K562 (cell line): ENCODE results near the gene EME1. TPM values are rescaled to one million over a fixed set of nuclear protein-coding genes. Genes with fewer than 3 reads are reported as not detected.

Experiments used
- ATAC-seq: fragments of 200-7000 bp; cut with Tn5 transposase; 3 replicates; pipeline ENCODE4 v1.9.1; 2020; ENCODE audit warnings: moderate library complexity
- BruUV-seq: library from RNA; stranded (reverse); fragments of 400-500 nt; replicated peaks from 2 replicates; lab custom pipeline; 2021; lab: Mats Ljungman, UMichigan
- CTCF ChIA-PET: fragments of 300-600 bp; formaldehyde crosslinking; extraction: SDS; loops from one replicate; lab custom pipeline; 2021; ENCODE audit warnings: low intra/inter-chr PET ratio; lab: Yijun Ruan, JAX
- POLR2A ChIA-PET: fragments of 300-600, 350-650 bp; sonication (Branson Sonifier 250); formaldehyde crosslinking; extraction: SDS; loops from one replicate; lab custom pipeline; 2021; ENCODE audit warnings: antibody characterized with exemption, inconsistent platforms; lab: Yijun Ruan, JAX
- DNase-seq, 4 experiments: peaks; one replicate each; pipeline versions ENCODE4 v3.0.0 to v3.0.0-alpha.2; 2011 to 2018; ENCODE audit warnings: low spot score in 3 of 4, mixed read lengths in 3 of 4; ENCODE audit errors: extremely low read depth in 1 of 4
- FAIRE-seq: peaks from 2 replicates; lab custom pipeline; 2011; peaks lifted over from hg19 to GRCh38; lab: Jason Lieb, UNC
- H2AFZ ChIP-seq: 2 replicates; pipeline ENCODE4 v1.6.0; 2011; ENCODE audit warnings: low read depth, low read length, control low read depth, inconsistent platforms
- H3K27ac ChIP-seq: fragments of 200-600 bp; 3 replicates; pipeline ENCODE4 v1.8.0; 2011; ENCODE audit warnings: low read depth, mild to moderate bottlenecking, control low read depth, inconsistent platforms, low read length, moderate library complexity, mixed read lengths; ENCODE audit errors: extremely low read depth
- H3K27me3 ChIP-seq, 2 experiments: fragments of 300-600 bp in 1 of 2; 2 replicates in 1 of 2; 3 replicates in 1 of 2; pipeline versions ENCODE4 v1.6.0 to v1.8.0; 2011; ENCODE audit warnings: inconsistent platforms in 2 of 2, low read length in 2 of 2, mild to moderate bottlenecking in 1 of 2, mixed read lengths in 1 of 2, moderate library complexity in 1 of 2; ENCODE audit not compliant: control insufficient read depth in 2 of 2, insufficient read depth in 2 of 2
- H3K36me3 ChIP-seq: fragments of 300-600 bp; 3 replicates; pipeline ENCODE4 v1.8.0; 2011; ENCODE audit warnings: mild to moderate bottlenecking, low read length, inconsistent platforms; ENCODE audit not compliant: control insufficient read depth, insufficient read depth
- H3K4me1 ChIP-seq, 2 experiments: fragments of 200-600 bp in 1 of 2; replicated peaks in 1 of 2; 2 replicates in 1 of 2; 3 replicates in 1 of 2; pipeline versions ENCODE4 v1.5.1 to v1.8.0; 2011; ENCODE audit warnings: inconsistent platforms in 2 of 2, low read length in 2 of 2, mild to moderate bottlenecking in 1 of 2, mixed read lengths in 1 of 2, moderate library complexity in 1 of 2; ENCODE audit not compliant: control insufficient read depth in 2 of 2, insufficient read depth in 2 of 2
- H3K4me2 ChIP-seq: 2 replicates; pipeline ENCODE4 v1.6.1; 2011; ENCODE audit warnings: low read length, control low read depth, inconsistent platforms, mixed read lengths; ENCODE audit not compliant: insufficient read depth
- H3K4me3 ChIP-seq: fragments of 200-600 bp; sonication (generic), shearing (Covaris generic); 2 replicates; pipeline ENCODE4 v1.5.1; 2016; ENCODE audit warnings: control low read depth, inconsistent platforms
- H3K79me2 ChIP-seq: fragments of 200-600 bp; 3 replicates; pipeline ENCODE4 v1.8.0; 2011; ENCODE audit warnings: low read length, inconsistent platforms; ENCODE audit not compliant: control insufficient read depth, insufficient read depth
- H3K9ac ChIP-seq, 2 experiments: 2 replicates each; pipeline versions ENCODE4 v1.6.0 to v1.6.1; 2011; ENCODE audit warnings: low read depth in 2 of 2, low read length in 2 of 2, control low read depth in 1 of 2, inconsistent platforms in 1 of 2, mild to moderate bottlenecking in 1 of 2, mixed read lengths in 1 of 2; ENCODE audit not compliant: insufficient read depth in 1 of 2
- H3K9me1 ChIP-seq: one replicate; pipeline ENCODE4 v1.6.0; 2011; ENCODE audit warnings: inconsistent platforms, mild to moderate bottlenecking, low read length, moderate library complexity; ENCODE audit not compliant: control insufficient read depth, insufficient read depth
- H3K9me3 ChIP-seq: replicated peaks from 2 replicates; pipeline ENCODE4 v1.5.1; 2011; ENCODE audit warnings: low read depth, low read length, inconsistent platforms; ENCODE audit not compliant: control insufficient read depth, insufficient read depth
- H4K20me1 ChIP-seq: replicated peaks from 2 replicates; pipeline ENCODE4 v1.6.1; 2011; ENCODE audit warnings: low read length, inconsistent platforms, mixed read lengths; ENCODE audit not compliant: control insufficient read depth, insufficient read depth
- GABPB1 ChIP-seq: sonication (generic); formaldehyde crosslinking; IDR thresholded peaks from 2 replicates; pipeline ENCODE4 v1.8.0; 2022; ENCODE audit warnings: mild to moderate bottlenecking, missing genetic modification reagents
- ZNF561 ChIP-seq: fragments of 450-650 bp; formaldehyde crosslinking; conservative IDR thresholded peaks from 2 replicates; pipeline ENCODE4 v1.4.0; 2020; ENCODE audit warnings: mild to moderate bottlenecking, moderate library complexity
- WGBS: fragments of 100-300 bp; shearing (Covaris generic); methylation state at CpG from one replicate; pipeline ENCODE4 v1.1.6; 2016; ENCODE audit warnings: low coverage, mixed read lengths; ENCODE audit not compliant: insufficient coverage; ENCODE audit errors: missing lambda C conversion rate; 5-methylcytosine and 5-hydroxymethylcytosine counted together
- in situ Hi-C: fragments of 300-500 bp; cut with MboI; formaldehyde crosslinking; loops from 4 replicates; pipeline ENCODE4 v1.15.0; 2018; ENCODE audit warnings: inconsistent platforms, mixed read lengths
- intact Hi-C: fragments of 100-400 bp; cut with micrococcal nuclease; formaldehyde crosslinking; loops from 2 replicates; pipeline ENCODE4 v1.14.2; 2022
- polyA plus RNA-seq, 8 experiments: library from polyadenylated mRNA; depleted of rRNA in 4 of 8; stranded (reverse) in 5 of 8; unstranded in 3 of 8; fragments of >200 nt; fragmentation: Nextera tagmentation in 2 of 8; fragmentation: Illumina TruSeq in 1 of 8; extraction: Ambion mirVana in 2 of 8; extraction: Trizol in 1 of 8; gene quantifications; 2 replicates each; pipeline versions ENCODE4 v1.2.1 to v1.2.3, GENCODE V29; 2011 to 2014; ENCODE audit warnings: inconsistent platforms in 1 of 8, missing spikeins in 1 of 8
- total RNA-seq, 7 experiments: library from RNA; depleted of rRNA in 6 of 7; stranded (reverse); fragments of >200 nt in 6 of 7; fragmentation: Illumina TruSeq in 2 of 7; extraction: Trizol in 2 of 7; gene quantifications; 2 replicates each; pipeline versions ENCODE4 v1.2.1 to v1.2.3, GENCODE V29; 2011 to 2021; ENCODE audit warnings: low replicate concordance in 1 of 7
- TF ChIP-seq, protein P1 (sequence below): IDR thresholded peaks from 2 replicates; pipeline ENCODE4 v1.6.1; 2012; ENCODE audit warnings: low read depth, low read length, improper control_type of control experiment, borderline replicate concordance
- TF ChIP-seq, protein P2 (sequence below): fragments of 450-650 bp; formaldehyde crosslinking; IDR thresholded peaks from 2 replicates; pipeline ENCODE4 v1.4.0; 2020; ENCODE audit warnings: mild to moderate bottlenecking, moderate library complexity
- TF ChIP-seq, protein P3 (sequence below), 2 experiments: fragments of 200-800 bp in 1 of 2; sonication (Bioruptor generic) in 1 of 2; sonication (generic) in 1 of 2; formaldehyde crosslinking in 1 of 2; IDR thresholded peaks in 1 of 2; conservative IDR thresholded peaks in 1 of 2; 2 replicates each; pipeline versions ENCODE4 v1.5.0 to v1.6.1; 2016 to 2020; ENCODE audit warnings: missing compliant biosample characterization in 1 of 2, missing genetic modification characterization in 1 of 2, missing genetic modification reagents in 1 of 2
- TF ChIP-seq, protein P4 (sequence below), 2 experiments: fragments of 450-650 bp in 1 of 2; sonication (generic) in 1 of 2; formaldehyde crosslinking in 1 of 2; IDR thresholded peaks in 1 of 2; conservative IDR thresholded peaks in 1 of 2; 2 replicates each; pipeline versions ENCODE4 v1.6.1 to v1.8.1; 2016 to 2023; ENCODE audit warnings: mild to moderate bottlenecking in 2 of 2, moderate library complexity in 2 of 2, inconsistent platforms in 1 of 2, missing genetic modification reagents in 1 of 2

EME1 gene
- total and polyA plus RNA-seq, 9 of the 15 experiments (the other 6 are each of a cell fraction or from before 2014, with no cell fraction given): 14.6 to 44.1 (median 24.0) TPM

DNA sequence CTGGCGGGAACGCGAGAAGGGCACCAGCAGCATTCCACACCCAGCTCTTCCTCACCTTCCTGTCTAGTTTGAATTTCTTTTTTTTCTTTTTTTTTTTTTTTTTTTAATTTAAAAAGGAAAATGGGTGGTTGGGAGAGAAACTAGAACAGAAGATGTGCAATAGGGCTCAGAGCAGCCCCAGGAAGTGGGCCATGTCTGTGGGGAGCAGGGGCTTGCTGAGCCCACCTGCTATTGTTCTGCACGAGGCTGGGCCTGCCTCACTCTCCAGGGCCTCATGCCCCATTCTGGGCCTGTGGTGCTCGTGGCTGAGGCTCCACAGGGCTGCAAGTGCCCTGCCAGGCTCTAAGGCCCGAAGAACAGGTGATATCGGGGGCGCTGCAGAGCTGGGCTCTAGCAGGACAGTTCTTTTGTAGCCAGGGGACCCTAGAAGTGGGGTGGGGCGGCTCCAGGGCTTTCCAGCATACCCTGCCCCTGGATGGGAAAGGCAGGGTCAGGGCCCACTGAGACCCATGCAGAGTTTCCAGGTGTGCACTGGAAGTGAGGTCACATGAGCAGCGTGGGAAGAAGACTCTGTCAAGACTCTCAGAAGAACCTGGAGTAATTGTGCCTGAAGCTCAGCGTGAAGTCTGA lies 12.4 kb upstream of the EME1 start (continued):
- TF ChIP-seq, protein P1, sequence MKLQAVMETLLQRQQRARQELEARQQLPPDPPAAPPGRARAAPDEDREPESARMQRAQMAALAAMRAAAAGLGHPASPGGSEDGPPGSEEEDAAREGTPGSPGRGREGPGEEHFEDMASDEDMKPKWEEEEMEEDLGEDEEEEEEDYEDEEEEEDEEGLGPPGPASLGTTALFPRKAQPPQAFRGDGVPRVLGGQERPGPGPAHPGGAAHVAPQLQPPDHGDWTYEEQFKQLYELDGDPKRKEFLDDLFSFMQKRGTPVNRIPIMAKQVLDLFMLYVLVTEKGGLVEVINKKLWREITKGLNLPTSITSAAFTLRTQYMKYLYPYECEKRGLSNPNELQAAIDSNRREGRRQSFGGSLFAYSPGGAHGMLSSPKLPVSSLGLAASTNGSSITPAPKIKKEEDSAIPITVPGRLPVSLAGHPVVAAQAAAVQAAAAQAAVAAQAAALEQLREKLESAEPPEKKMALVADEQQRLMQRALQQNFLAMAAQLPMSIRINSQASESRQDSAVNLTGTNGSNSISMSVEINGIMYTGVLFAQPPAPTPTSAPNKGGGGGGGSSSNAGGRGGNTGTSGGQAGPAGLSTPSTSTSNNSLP: no peak
- no peak for TF ChIP-seq GABPB1

DNA sequence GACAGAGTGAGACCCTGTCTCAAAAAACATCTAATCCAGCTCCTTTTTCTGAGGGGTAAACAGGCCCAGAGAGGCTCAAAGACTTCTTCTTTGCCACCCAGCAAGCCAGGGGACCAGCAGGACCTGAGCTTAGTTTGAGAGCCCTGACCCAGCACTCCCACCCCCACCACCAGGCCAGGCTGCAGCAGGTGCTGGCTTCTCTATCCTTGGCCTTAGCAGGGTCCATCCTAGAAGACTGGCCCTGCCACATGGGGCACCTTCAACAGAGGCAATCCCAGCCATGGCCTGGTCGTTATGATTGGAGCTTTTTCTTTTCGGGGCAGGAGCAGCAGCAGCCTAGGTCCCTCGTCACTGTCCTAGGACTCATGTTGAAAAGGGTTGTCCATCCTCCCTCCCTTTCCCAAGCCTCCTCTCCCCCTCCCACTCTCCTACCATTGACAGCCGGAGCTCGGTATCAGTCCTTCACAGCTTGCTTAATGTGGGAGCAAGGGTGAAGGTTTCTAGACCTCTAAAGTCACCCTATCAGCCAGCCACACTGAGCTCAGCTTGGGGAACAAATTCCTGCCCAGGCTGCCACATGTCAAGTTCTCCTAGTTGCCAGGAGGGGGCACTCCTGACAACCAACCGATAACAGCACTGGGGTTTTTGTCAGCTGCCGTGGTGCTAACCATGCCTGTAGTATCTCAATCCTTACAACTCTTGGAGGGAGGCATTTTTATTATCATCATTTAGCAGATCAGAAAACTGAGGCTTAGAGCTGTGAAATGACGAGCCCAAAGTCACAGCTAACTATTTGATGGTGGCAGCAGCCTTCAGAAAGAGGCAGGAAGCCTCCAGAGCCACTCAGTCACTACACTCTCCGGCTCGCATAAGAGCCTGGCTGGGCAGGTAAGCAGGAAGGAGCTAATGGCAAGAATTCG lies 11.2 kb upstream of the EME1 start:
- peaks cover 14% of the 10 kb centered on the region for H4K20me1 ChIP-seq
- FAIRE-seq: peak; percentile 100
- peaks cover 17 to 33% of the 10 kb centered on the region in 2 experiments for H3K4me1 ChIP-seq
- intact Hi-C loops (loop anchor here (1.0 kb wide), 1 partner anchor 117 kb away; no protein-coding TSS in a partner anchor), in situ Hi-C loops (no loop called here)
- no peak overlapping the region for H3K4me3 ChIP-seq
- no peaks in the 10 kb centered on the region for H3K9me3 ChIP-seq
- H3K9ac ChIP-seq: peak overlapping the region; percentile 29 to 40; a peak in 2 of 4 replicates
- peak overlapping the region; percentile 52; the same call in 1 of the 2 replicates for H2AFZ ChIP-seq
- WGBS: 16% methylated on average over 11 of the region's 11 CpGs
- peaks cover 59% of the 10 kb centered on the region; the same call in 2 of the 3 replicates for H3K36me3 ChIP-seq
- no peaks in the 10 kb centered on the region for H3K9me1 ChIP-seq
- H3K4me2 ChIP-seq: peak overlapping the region; percentile 57
- POLR2A ChIA-PET: interaction anchor here (0.5 to 3.5 kb wide), 14 partner anchors 10 to 1714 kb away, joined by 3 to 22 read pairs (median 4); partner anchors contain the start of gene LRRC59
- CTCF ChIA-PET: interaction anchor here (0.5 to 2.7 kb wide), 6 partner anchors 89 to 319 kb away, joined by 3 to 17 read pairs (median 4); no protein-coding TSS in a partner anchor
- peak; percentile 86 to 95 (median 91) for DNase-seq
- peak; percentile 89 for ATAC-seq
- BruUV-seq: no TSS peak
- no peaks in the 10 kb centered on the region; the same call in 2 of the 3 replicates for H3K79me2 ChIP-seq
- no peaks in the 10 kb centered on the region for H3K27me3 ChIP-seq
- peak overlapping the region; percentile 62 for H3K27ac ChIP-seq
- TF ChIP-seq, protein P2, sequence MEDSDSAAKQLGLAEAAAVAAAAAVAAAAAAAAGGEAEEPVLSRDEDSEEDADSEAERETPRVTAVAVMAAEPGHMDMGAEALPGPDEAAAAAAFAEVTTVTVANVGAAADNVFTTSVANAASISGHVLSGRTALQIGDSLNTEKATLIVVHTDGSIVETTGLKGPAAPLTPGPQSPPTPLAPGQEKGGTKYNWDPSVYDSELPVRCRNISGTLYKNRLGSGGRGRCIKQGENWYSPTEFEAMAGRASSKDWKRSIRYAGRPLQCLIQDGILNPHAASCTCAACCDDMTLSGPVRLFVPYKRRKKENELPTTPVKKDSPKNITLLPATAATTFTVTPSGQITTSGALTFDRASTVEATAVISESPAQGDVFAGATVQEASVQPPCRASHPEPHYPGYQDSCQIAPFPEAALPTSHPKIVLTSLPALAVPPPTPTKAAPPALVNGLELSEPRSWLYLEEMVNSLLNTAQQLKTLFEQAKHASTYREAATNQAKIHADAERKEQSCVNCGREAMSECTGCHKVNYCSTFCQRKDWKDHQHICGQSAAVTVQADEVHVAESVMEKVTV (CRISPR knock-in tag): peak; percentile 47
- TF ChIP-seq ZNF561 (CRISPR knock-in tag): no peak
- TF ChIP-seq, protein P3, sequence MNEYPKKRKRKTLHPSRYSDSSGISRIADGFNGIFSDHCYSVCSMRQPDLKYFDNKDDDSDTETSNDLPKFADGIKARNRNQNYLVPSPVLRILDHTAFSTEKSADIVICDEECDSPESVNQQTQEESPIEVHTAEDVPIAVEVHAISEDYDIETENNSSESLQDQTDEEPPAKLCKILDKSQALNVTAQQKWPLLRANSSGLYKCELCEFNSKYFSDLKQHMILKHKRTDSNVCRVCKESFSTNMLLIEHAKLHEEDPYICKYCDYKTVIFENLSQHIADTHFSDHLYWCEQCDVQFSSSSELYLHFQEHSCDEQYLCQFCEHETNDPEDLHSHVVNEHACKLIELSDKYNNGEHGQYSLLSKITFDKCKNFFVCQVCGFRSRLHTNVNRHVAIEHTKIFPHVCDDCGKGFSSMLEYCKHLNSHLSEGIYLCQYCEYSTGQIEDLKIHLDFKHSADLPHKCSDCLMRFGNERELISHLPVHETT (CRISPR knock-in tag; conservative IDR thresholded peaks at IDR 0.05 in 1 of 2, IDR thresholded peaks at IDR 0.05 in 1 of 2): no peak
- TF ChIP-seq, protein P4, sequence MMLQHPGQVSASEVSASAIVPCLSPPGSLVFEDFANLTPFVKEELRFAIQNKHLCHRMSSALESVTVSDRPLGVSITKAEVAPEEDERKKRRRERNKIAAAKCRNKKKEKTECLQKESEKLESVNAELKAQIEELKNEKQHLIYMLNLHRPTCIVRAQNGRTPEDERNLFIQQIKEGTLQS (IDR thresholded peaks at IDR 0.05): no peak
- TF ChIP-seq, protein P4 (CRISPR knock-in tag; conservative IDR thresholded peaks at IDR 0.05): 0 out of 2 replicates have a peak, but pooled peaks have one; percentile 17
